Fibroblast of skin of right biceps (primary cell): ENCODE data around the gene PRDM11.

Source experiments
- DNase-seq: peaks from one replicate; pipeline ENCODE4 v3.0.0-alpha.2; 2013

PRDM11 gene

DNA sequence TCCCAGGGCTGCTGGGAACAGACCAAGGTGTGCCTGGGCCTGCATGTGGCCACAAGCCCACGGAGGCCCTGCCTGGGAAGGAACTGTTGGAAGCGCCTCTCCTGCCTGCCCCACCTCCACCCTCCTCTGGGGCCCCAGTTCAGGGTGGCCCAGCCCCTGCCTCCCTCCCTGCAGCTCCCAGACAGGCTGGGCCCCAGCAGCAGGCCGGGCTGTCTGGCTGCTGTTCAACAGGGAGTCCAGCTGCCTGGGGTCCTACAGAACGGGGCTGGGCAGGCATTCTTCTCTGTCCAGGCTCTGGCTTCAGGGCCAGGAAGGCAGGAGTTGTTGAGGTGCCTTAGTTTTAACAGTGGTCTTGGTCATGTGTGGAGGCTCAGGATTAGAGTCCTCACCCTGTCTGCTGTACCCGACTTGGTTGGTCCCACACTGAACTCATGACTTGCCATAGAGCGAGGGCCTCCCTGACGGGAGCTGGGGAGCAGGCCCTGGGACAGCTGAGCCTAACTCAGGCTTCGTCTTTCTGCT, 11.8 kb downstream of the PRDM11 start:
- DNase-seq = no peak

DNA sequence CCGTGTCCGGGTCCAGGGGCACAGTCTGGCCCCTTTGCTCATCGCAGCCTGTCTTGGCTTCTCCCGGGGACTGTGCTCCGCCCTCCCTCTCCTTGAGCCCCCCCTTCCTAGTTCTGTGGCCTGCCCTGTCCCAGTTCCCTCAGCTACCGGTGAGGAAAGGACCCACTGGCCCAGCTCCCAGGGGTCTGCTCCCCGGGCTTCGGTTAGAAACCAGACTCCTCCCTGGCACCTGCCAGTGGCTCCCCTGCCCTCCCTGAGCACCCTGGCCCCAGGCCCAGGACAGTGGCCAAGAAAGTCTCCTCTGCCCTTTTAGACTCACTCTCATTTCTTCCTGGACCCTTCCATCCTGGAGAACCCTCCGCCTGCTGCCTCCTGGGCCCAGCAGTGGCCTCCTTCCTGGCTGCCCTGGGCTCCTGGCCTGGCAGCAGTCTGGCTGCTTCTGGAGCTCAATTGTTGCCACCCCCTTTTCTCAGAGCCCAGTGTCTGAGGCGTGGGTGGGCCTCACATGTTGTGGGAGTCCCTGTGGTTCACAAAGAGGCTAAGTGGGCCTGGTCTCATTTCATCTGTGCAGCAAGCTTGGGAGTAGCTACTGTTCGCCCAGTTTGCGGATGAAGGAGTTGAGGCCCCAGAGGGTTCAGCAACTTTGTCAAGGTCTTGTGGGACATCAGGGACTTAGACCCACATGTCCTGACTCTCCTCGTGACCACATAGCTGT, 12.6 kb downstream of the PRDM11 start:
- DNase-seq = no peak

DNA sequence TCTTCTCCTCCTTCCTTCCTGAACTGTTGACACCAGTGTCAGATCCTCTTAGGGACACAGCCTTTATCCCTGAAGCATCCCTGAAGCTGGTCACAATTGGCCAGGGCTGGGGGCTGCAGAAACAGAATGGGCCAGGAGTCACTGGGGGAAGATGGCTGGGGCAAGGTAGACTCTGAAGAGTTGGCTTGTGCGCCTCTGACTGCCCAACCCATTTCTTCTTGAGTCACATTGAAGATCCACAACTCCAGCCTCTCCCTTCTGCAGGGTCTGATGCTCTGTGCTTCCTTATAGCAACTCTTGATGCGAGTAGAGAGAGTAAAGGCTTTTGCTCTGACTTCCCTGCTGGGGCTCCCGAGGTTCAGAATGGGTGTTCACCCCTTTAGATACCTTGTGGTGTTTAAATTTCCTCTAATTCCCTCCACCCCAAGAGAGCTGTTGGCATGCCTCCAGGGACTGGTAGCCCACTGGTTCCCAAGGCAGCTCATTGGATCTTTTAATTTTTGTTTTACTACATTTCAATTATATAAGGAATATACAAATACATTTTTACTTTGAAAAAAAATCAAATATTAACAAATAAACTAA, 13.4 kb downstream of the PRDM11 start:
- DNase-seq = no peak

DNA sequence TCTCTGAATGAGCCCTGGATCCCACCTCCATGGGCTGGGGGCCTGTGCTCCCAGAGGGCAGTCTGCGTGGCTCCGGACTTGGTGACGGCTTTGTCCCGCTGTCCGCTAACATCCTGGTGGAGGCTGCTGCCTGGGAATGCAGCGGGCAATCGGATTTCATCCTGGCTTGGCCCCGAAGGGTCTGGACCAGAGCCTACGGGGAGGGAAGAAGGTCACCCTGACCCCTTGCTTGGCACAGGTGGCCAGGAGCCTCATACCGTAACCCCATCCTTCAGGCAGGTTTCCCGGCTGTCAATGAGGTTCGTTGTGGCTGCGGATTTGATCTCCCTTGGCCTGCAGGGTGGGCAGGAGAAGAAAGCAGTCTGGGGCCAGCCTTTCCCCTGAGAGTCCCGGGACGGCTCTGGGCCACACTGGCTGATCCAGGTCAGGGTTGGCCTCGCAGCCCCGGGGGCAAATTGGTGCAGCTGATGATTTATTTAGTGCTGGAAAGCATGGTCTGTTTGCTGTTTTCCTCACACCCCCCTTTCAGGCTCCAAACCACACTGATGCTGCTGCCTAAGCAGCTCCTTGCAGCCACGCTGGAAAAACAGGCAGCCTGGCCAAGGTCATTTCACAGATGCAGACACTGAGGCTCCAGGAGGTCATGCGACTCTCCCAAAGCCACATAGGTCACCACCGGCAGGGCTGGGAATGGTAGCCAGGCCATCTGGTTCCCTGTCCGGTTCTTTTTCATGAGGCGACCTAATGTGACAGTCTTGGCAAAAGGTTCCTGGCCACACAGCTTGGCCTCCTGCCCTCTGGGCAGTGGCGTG, 15.0 kb downstream of the PRDM11 start:
- no peak for DNase-seq

DNA sequence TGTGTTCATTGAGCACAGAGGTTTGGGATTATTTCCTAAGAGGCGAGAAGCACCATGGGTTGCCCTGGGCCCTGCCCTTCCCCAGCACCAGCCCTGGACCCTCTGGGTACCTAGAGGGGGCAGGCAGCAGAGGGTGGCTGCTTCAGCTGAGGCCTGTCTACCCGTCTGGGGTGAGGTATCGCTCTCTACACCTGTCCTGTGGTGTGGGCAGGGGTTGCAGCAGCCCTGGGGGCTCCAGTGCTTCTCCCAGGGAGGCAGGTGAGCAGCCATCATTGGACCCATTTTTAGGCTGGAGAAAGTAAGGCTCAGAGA, 15.6 kb downstream of the PRDM11 start:
- no peak for DNase-seq

DNA sequence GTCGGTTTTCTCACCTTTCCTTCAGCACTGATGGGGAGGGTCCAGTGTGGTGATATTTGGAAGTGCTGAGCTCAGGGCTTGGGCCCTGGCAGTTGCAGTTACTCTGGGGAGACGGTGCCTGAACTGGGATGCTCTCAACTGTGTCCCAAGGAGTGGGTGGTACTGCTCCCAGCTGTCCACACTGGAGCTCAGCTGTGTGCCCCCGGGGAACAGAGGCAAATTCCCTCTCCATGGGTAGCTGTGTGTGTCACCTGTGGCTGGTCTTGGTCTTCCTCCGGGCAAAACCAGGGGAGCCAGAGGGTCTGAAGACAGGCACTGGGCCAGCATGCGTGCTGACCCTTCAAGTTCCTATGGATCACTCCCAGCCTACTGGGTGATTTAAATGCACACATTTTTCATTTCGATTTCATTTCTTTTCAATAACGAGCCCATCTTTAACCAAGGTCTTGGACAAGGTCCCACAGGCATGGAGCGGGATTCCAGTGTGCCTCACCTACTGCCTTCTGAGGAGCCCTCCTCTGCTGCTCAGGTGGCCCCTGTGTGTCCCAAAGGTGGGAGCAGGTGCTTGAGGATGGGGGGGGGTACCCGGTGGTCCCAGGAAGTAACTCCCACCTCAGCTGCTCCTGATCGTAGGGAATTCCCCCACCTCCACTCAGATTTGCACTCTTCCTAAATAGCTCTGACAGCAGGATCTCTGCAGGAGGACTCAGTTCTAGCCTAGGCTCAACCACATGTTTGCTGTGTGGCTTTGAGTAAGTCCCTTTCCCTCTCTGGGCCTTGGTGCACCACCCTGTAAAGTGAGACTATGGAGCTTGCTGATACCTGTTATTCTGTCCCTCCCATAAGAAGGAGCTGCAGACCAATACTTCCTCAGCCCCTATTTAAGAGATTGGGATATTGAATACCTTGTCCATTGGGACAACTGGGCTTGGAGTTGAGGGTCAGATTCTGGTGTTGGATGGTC, 16.8 kb downstream of the PRDM11 start:
- no peak for DNase-seq

DNA sequence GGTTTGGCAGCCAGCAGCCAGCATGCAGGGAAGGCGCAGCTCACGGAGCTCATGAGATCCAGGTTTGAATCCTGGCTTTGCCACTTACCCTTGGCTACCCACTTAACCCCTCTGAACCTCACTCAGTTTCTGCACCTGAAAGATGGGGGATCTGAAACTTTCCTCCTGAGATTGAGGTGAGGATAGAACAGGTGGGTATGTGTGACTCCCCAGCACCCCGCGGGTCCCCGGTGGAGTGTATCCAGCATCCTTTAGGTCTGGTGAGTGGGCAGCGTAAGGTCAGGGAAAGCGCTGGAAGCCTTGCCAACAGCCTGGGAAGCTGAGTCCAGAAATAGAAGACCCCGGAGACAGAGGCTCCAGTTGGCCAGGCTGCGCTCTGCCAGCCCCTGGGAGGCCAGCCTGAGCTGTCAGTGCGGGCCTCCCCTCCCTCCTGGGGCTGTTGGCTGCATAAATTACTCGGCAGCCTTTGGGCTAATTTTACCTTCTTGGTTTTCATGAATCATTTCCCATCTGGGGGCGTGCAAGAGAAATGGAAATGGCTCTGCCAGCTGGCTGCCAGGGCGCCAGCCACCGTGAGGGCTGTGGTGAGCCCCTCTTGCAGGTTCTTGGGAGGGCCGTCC, 17.6 kb downstream of the PRDM11 start:
- DNase-seq = no peak

DNA sequence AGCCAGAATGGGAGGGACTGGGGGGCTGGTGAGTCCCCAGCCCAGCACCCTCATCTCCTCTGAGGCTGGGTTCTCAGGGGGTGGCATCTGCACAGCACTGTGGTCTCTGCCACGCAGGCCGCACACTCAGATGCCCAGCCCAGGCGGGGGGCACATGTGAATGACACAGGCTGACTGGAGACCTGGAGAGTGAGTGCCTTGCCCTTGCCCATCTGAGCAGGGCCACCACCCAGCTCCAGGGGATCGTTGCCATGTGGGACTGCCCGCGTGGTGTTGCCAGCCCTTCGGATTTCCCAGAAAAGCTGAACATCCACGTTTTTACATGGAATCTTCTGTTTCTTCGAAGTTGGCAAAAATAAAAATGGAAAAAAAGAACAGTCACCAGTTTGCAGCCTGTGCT, 18.9 kb downstream of the PRDM11 start:
- no peak for DNase-seq

DNA sequence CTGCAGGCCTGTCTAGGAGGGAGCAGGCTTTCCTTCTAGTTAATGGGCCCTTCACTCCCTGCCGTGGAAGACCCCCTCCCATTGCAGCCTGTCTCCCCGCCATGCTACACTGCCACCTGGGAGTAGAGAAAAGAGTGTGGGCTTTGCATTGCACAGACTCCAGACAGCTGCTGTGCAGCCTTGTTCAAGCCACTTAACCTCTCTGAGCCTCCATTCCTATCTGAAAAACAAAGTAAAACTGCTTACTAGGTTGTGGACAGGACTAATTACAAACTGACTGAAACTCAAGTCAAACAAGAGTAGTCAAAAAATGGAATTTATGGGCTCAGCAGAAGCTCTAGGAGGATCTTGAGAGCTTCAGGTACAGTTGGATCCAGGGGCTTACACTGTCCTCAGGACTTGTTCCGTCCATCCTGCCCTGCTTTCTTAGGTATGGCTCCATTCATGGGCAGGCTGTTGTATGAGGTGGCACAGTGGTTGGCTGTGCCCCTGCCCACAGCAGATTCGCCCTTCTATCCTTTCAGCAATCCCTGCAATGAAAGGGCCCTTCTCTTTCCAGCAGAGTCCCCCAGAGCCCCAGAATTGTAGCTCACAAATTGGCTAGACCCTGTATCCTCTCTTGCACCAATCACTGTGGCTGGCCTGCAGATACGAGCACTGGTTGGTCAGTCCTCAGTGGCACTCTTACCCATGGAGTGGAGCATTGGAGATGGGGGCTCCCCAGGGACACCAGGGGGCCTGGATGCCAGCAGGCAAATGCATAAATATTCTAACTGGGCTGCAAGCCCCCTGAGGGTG, 19.6 kb downstream of the PRDM11 start:
- DNase-seq = no peak

DNA sequence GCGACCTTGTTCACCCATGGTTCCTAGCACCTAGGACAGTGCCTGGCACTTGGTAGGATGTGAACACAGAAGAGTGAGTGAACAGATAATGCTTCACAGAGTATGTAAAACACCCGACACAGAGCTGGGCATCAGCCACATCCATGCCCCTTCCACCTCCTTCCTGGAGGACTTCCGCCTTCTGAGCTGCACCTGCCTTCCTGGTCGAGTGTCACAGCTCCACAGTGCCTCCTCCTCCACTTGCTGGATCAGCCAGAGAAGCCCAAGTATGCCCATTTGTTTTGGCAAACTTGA, 20.1 kb downstream of the PRDM11 start:
- DNase-seq = no peak

DNA sequence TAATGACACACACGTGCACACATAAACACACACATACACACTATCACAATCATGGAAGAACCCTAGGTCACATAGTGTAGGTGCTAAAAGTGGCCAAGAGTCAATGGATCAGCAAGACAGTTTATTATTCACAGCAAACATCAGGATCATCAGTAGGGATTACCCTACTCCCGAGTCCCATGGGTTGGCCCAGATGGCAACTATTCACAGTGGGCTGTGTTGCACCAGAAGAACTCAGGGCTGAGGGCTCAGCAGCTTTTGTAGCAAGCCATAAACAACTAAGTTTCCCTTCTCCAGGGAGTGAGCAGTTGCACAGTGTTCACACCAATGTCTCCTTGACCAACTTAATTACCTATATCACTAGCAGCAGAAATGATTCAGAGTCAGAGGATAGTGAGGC, 20.8 kb downstream of the PRDM11 start:
- no peak for DNase-seq

DNA sequence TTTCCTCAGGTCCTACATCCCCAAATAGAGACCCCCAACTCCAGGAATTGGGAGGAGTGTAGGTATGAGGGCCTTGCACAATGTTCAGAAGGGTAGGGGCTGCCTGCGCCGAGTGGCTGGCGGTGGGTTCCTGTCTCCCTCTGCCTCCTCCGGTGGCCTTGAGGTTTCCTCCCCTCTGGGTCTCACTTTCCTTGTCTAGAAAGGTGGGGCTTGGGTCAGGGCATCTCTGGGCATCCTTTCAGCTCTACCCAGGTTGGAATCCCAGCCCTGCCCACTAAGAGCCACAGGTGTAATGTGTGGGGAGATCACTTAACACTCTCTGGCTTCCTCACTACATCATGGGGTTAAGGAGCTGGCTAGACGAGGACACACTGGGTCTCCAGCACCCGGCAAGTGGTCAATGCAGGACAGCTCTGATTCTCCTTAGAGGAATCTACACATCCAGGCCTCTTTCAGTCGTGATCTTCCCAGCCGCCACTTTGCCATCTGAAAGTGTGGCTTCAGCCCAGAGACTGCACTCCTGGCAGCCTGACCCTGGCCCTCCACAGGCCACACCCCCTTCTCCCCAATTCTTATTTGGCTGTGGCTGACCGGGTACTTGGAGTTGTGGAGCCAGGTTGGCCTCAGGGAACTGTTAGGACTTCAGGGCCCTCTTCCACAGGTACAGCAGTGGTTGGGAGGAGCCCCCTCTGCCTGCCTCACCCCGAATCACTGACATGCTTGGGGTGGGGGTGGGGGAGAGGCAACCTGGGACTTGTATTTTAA, 22.1 kb downstream of the PRDM11 start:
- no peak for DNase-seq

DNA sequence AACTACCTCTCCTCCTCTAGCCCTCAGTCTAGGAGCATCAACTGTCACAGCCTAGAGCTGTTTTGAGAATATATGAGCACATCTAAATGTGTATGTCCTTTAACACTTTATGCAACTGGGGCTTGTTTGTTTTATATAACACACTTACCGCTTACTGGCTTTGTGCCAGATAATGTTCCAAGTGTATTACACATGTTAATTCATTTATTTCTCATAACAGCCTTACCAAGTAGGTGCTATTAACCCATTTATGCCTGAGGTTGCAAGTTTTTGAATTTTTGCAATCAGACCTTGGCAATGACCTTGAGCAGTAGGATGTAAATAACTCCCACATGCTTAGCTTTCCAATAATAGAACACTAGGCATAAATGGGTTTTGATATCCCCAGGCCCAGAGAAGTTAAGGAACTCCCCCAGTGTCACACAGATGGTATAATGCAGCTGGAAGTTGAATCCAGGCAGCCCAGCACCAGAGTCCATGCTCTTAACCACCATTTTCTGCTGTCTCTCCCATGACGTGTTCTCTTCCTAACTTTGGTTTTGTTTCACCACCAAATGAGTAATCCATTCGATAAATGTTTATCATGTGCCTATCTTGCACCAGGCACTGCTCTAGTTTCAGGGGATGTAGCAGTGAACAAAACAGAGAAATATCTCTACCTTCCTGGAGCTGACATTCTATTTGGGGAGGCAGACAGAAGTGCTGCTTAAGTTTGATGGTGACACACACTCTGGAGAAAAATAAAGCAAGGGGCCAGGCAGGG, 23.1 kb downstream of the PRDM11 start:
- DNase-seq = no peak

DNA sequence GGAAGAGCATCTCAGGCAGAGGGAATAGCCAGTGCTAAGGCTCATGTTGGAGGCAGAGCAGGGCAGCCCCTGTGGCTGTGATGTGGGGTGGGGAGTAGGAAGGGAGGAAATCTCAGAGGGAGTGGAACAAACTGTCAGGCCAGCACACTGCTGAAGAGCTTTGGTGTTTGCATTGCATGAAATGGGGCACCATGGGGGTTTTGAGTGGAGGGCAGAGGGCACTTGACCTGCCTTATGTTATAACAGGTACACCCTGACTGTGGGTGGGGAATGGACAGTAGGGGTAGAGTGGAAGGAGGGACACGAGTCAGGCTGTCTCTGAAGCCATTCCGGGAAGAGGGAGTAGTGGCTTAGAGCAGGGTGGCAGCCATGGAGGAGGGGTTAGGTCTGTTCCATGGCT, 24.0 kb downstream of the PRDM11 start:
- DNase-seq = no peak

DNA sequence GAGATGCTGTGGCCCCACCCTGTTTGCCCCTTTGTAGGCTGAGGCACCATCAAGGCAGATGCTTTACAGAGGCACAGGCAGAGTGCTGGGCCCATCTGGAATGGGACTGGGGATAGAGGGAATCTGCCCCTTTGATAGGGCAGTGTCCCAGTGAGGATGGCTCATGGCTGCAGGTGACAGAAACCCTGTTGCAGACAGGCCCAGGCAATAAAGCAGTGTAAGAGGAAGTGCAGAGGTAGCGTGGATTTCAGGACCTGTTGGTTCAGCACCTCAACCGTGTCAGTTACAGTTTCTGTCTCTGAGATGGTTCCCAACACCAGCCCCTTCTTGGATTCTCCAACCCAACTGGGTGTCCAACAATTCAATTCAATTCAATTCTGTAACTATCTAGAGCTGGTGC, 25.1 kb downstream of the PRDM11 start:
- no peak for DNase-seq

DNA sequence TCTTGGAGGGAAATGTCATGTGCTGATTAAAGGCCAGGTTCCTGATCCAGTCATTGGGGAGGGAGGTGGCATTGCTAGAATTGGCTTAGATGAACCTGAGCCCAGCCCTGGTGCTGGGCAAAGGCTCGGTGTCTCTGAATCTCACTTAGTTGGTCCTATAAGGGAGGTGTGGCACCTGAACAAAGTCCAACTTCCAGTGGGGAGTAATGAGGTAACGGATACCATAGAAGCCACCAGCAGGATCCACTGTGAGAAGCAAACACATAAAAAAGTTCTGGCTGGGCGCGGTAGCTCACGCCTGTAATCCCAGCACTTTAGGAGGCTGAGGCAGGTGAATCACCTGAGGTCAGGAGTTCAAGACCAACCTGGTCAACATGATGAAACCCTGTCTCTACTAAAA, 26.6 kb downstream of the PRDM11 start:
- no peak for DNase-seq

DNA sequence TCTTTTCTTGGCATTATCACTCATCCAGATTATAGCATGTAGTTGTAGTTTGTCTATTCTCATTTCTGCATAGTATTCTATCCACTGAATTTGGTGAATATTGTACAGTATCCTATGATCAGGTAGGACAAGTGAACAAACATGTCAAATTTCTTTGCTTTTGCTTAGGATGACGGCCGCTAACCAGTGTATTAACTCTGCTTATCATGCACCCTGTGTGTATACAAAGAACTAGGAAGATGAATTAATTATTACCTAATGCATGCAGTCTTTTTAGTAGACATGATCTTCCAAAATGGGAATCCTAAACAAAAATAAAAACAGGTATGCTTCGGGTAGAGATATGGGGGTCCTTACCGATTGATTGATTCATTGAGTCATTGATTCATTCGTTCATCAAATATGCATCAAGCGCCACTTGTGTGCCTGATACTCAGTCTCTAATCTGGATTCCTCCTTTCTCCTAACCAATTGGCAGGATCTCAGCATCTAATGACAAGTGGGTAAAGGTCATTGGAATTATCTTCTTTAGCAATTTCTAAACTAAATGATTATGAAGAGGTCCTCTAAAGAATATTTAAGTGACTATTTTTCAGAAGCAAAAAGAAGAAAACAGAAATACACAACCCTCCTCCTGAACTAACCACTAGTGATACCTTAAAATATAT, 27.9 kb downstream of the PRDM11 start:
- no peak for DNase-seq

DNA sequence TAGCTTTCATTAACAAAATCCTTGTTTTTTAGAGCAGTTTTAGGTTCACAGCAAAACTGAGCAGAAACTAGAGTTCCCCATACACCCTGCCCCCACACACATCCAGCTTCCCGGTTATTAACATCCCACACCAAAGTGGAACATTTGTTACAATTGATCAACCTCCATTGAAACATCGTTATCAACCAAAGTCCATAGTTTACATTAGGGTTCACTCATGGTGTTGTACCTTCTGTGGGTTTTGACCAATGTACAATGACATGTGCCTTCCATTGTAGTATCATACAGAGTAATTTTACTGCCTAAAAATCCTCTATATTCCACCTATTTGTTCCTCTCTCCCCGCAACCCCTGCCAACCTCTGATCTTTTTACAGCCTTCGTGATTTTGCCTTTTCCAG, 28.5 kb downstream of the PRDM11 start:
- no peak for DNase-seq

DNA sequence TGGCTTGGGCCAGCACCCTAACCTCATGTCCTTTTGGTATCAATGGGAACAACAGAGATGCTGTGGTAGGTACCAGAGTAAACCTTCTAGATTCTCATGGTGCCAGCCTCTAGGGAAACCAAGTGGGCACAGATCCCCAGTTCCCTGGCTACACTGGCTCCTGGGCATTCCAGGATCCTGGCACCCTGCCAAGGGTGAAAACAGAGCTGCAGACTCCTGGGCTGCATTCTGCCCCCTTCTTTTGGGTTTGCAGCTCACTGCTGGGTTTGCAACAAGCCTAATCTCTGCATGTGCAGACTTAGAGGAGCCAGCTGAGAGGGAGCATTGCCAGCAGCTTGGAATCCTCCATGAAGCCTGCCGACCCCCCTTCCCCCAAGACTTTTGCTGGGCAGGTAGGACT, 30.6 kb downstream of the PRDM11 start:
- DNase-seq = no peak

DNA sequence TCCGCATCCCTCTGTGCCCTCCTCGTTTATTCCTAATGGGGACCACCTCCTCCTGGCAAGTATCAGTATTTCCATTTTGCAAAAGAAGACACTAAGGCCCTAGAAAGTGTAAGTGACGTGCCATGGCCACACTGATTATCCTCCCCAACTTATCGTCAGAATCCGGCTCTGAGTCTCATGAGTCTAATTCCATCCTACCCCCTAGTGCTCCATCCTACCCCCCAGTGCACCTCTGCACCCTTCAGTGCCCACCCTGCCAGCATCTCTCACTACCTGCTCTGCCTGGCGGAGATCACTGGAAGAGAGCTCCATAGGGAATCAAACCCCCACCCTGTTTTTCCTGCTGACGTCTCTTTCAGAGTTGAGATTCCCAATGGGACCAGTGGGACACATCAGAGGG, 31.8 kb downstream of the PRDM11 start:
- no peak for DNase-seq
